ENCODE data around the gene XYLT1.

XYLT1 gene

GRCh38 chr16:17293813-17294558 is 176.8 kb downstream of the XYLT1 start:
- Mint-ChIP-seq H3K4me1 (peaks cover 6% of the 10 kb centered on the region), H3K9me3 (no peaks in the 10 kb centered on the region), H3K27me3 (no peaks in the 10 kb centered on the region), H3K27ac (no peak overlapping the region), H3K4me3 (no peak overlapping the region), H3K36me3 (peaks cover 7% of the 10 kb centered on the region)

- Mint-ChIP-seq H3K9me3 (no peaks in the 10 kb centered on the region), H3K4me1 (peaks cover 13% of the 10 kb centered on the region), H3K27ac (no peak overlapping the region), H3K4me3 (no peak overlapping the region), H3K27me3 (no peaks in the 10 kb centered on the region), H3K36me3 (peaks cover 7% of the 10 kb centered on the region)
These were observed 179.5 kb downstream of the XYLT1 start for GRCh38 chr16:17291289-17291688.

GRCh38 chr16:17289674-17290635 is 180.8 kb downstream of the XYLT1 start:
- H3K36me3 Mint-ChIP-seq = peaks cover 7% of the 10 kb centered on the region
- peaks cover 14% of the 10 kb centered on the region for H3K4me1 Mint-ChIP-seq
- no peak overlapping the region for H3K27ac Mint-ChIP-seq
- H3K9me3 Mint-ChIP-seq = no peaks in the 10 kb centered on the region
- H3K27me3 Mint-ChIP-seq = no peaks in the 10 kb centered on the region
- H3K4me3 Mint-ChIP-seq = no peak overlapping the region

GRCh38 chr16:17289050-17289449 is 181.7 kb downstream of the XYLT1 start:
- Mint-ChIP-seq H3K27ac (no peak overlapping the region), H3K4me1 (peaks cover 23% of the 10 kb centered on the region), H3K4me3 (no peak overlapping the region), H3K27me3 (no peaks in the 10 kb centered on the region), H3K36me3 (peaks cover 7% of the 10 kb centered on the region), H3K9me3 (no peaks in the 10 kb centered on the region)

- Mint-ChIP-seq H3K36me3 (peaks cover 6% of the 10 kb centered on the region), H3K4me1 (peaks cover 29% of the 10 kb centered on the region), H3K4me3 (no peak overlapping the region), H3K27ac (no peak overlapping the region), H3K27me3 (no peaks in the 10 kb centered on the region), H3K9me3 (no peaks in the 10 kb centered on the region)
These were observed 183.5 kb downstream of the XYLT1 start for GRCh38 chr16:17287166-17287800.

- Mint-ChIP-seq H3K27me3 (no peaks in the 10 kb centered on the region), H3K27ac (no peak overlapping the region), H3K9me3 (no peaks in the 10 kb centered on the region), H3K36me3 (peaks cover 5% of the 10 kb centered on the region), H3K4me3 (no peak overlapping the region), H3K4me1 (peaks cover 28% of the 10 kb centered on the region)
These were observed 184.3 kb downstream of the XYLT1 start for GRCh38 chr16:17286443-17286842.

- no peak overlapping the region for H3K4me3 Mint-ChIP-seq
- peaks cover 39% of the 10 kb centered on the region for H3K4me1 Mint-ChIP-seq
- H3K27ac Mint-ChIP-seq = no peak overlapping the region
- H3K36me3 Mint-ChIP-seq = no peaks in the 10 kb centered on the region
- no peaks in the 10 kb centered on the region for H3K27me3 Mint-ChIP-seq
- no peaks in the 10 kb centered on the region for H3K9me3 Mint-ChIP-seq
These were observed 187.7 kb downstream of the XYLT1 start for GRCh38 chr16:17283016-17283415.

- Mint-ChIP-seq H3K4me3 (no peak overlapping the region), H3K36me3 (no peaks in the 10 kb centered on the region), H3K4me1 (peaks cover 35% of the 10 kb centered on the region), H3K9me3 (no peaks in the 10 kb centered on the region), H3K27me3 (no peaks in the 10 kb centered on the region), H3K27ac (no peak overlapping the region)
These were observed 188.5 kb downstream of the XYLT1 start for GRCh38 chr16:17282247-17282646.

- no peaks in the 10 kb centered on the region for H3K27me3 Mint-ChIP-seq
- no peak overlapping the region for H3K4me3 Mint-ChIP-seq
- H3K9me3 Mint-ChIP-seq = no peaks in the 10 kb centered on the region
- no peaks in the 10 kb centered on the region for H3K36me3 Mint-ChIP-seq
- H3K27ac Mint-ChIP-seq = no peak overlapping the region
- peaks cover 37% of the 10 kb centered on the region for H3K4me1 Mint-ChIP-seq
These were observed 189.7 kb downstream of the XYLT1 start for GRCh38 chr16:17281052-17281451.

GRCh38 chr16:17278988-17279387 is 191.8 kb downstream of the XYLT1 start:
- Mint-ChIP-seq H3K36me3 (no peaks in the 10 kb centered on the region), H3K27ac (no peak overlapping the region), H3K27me3 (no peaks in the 10 kb centered on the region), H3K4me3 (no peak overlapping the region), H3K4me1 (peaks cover 47% of the 10 kb centered on the region), H3K9me3 (no peaks in the 10 kb centered on the region)

GRCh38 chr16:17277981-17278381 is 192.8 kb downstream of the XYLT1 start:
- H3K9me3 Mint-ChIP-seq = no peaks in the 10 kb centered on the region
- no peak overlapping the region for H3K4me3 Mint-ChIP-seq
- no peak overlapping the region for H3K27ac Mint-ChIP-seq
- peaks cover 43% of the 10 kb centered on the region for H3K4me1 Mint-ChIP-seq
- no peaks in the 10 kb centered on the region for H3K36me3 Mint-ChIP-seq
- no peaks in the 10 kb centered on the region for H3K27me3 Mint-ChIP-seq

GRCh38 chr16:17276610-17277009 is 194.2 kb downstream of the XYLT1 start:
- Mint-ChIP-seq H3K4me1 (peaks cover 51% of the 10 kb centered on the region), H3K9me3 (no peaks in the 10 kb centered on the region), H3K27me3 (no peaks in the 10 kb centered on the region), H3K27ac (no peak overlapping the region), H3K4me3 (no peak overlapping the region), H3K36me3 (peaks cover 3% of the 10 kb centered on the region)

- H3K9me3 Mint-ChIP-seq = no peaks in the 10 kb centered on the region
- peaks cover 3% of the 10 kb centered on the region for H3K36me3 Mint-ChIP-seq
- H3K27ac Mint-ChIP-seq = no peak overlapping the region
- no peaks in the 10 kb centered on the region for H3K27me3 Mint-ChIP-seq
- H3K4me1 Mint-ChIP-seq = peaks cover 56% of the 10 kb centered on the region
- no peak overlapping the region for H3K4me3 Mint-ChIP-seq
These were observed 194.7 kb downstream of the XYLT1 start for GRCh38 chr16:17276010-17276530.

- peaks cover 3% of the 10 kb centered on the region for H3K36me3 Mint-ChIP-seq
- H3K4me3 Mint-ChIP-seq = no peak overlapping the region
- no peaks in the 10 kb centered on the region for H3K27me3 Mint-ChIP-seq
- H3K27ac Mint-ChIP-seq = no peak overlapping the region
- peaks cover 61% of the 10 kb centered on the region for H3K4me1 Mint-ChIP-seq
- no peaks in the 10 kb centered on the region for H3K9me3 Mint-ChIP-seq
These were observed 195.4 kb downstream of the XYLT1 start for GRCh38 chr16:17275076-17276009.

GRCh38 chr16:17273142-17273561 is 197.6 kb downstream of the XYLT1 start:
- H3K27me3 Mint-ChIP-seq = no peaks in the 10 kb centered on the region
- no peaks in the 10 kb centered on the region for H3K9me3 Mint-ChIP-seq
- H3K4me1 Mint-ChIP-seq = peaks cover 51% of the 10 kb centered on the region
- H3K4me3 Mint-ChIP-seq = no peak overlapping the region
- H3K36me3 Mint-ChIP-seq = peaks cover 3% of the 10 kb centered on the region
- H3K27ac Mint-ChIP-seq = no peak overlapping the region
